Measurements from ENCODE around the gene AEN. TPM values are rescaled to one million over a fixed set of nuclear protein-coding genes. Genes with fewer than 3 reads are reported as not detected.

AEN gene
- total and polyA plus RNA-seq, 8 donors: 8.9 to 26.8 (median 15.1) TPM

GRCh38 chr15:88621789-88622604, 857 bp downstream of the AEN start:
- 6 to 7% methylated on average over 17 of the region's 17 CpGs for WGBS, 2 donors
- Histone ChIP-seq H3K9me3 (no peaks in the 10 kb centered on the region), H3K36me3 (peaks cover 0 to 11% (median 11%) of the 10 kb centered on the region in 3 donors), H3K27me3 (no peaks in the 10 kb centered on the region), H3K4me3 (peak overlapping the region; percentile 86 to 98 (median 93)), H3K4me1 (peaks cover 24 to 30% (median 27%) of the 10 kb centered on the region in 3 donors), H3K27ac (peak overlapping the region; percentile 43 to 97 (median 76))
- FAIRE-seq: no peak
- peak; percentile 15 to 44 (median 32) for ATAC-seq
- no peak for TF ChIP-seq CTCF (IDR thresholded peaks at IDR 0.05)
- intact Hi-C loops (cut with DNase I): no loop called here
- peak in 1 of 6 donors; percentile 31 for DNase-seq

- DNase-seq (no peak), FAIRE-seq (no peak), ATAC-seq (no peak)
- TF ChIP-seq CTCF (IDR thresholded peaks at IDR 0.05): no peak
- Histone ChIP-seq H3K4me3 (peak overlapping the region in 3 of 4 donors; percentile 91 to 98 (median 95)), H3K4me1 (peaks cover 27 to 30% (median 27%) of the 10 kb centered on the region in 3 donors), H3K9me3 (no peaks in the 10 kb centered on the region), H3K27ac (no peak overlapping the region), H3K36me3 (peaks cover 0 to 17% (median 12%) of the 10 kb centered on the region in 3 donors), H3K27me3 (no peaks in the 10 kb centered on the region)
- WGBS, 2 donors: 23 to 42% methylated on average over 5 of the region's 5 CpGs
- intact Hi-C loops (cut with DNase I): no loop called here
Observed at GRCh38 chr15:88622605-88622975, 1.4 kb downstream of the AEN start.

GRCh38 chr15:88623061-88623460, 1.9 kb downstream of the AEN start:
- Histone ChIP-seq H3K4me3 (peak overlapping the region in 2 of 4 donors; percentile 95 to 98), H3K4me1 (peaks cover 27 to 30% (median 29%) of the 10 kb centered on the region in 3 donors)

GRCh38 chr15:88623632-88624031, 2.5 kb downstream of the AEN start:
- intact Hi-C loops (cut with DNase I): no loop called here
- no peaks in the 10 kb centered on the region for H3K9me3 ChIP-seq

More at GRCh38 chr15:88623061-88623460, 1.9 kb downstream of the AEN start:
- TF ChIP-seq CTCF (IDR thresholded peaks at IDR 0.05): no peak
- Histone ChIP-seq H3K9me3 (no peaks in the 10 kb centered on the region), H3K36me3 (peaks cover 0 to 22% (median 14%) of the 10 kb centered on the region in 3 donors), H3K27me3 (no peaks in the 10 kb centered on the region), H3K27ac (no peak overlapping the region)
- DNase-seq: no peak
- intact Hi-C loops (cut with DNase I): no loop called here
- no peak for FAIRE-seq
- WGBS, 2 donors: 64 to 84% methylated on average over 2 of the region's 2 CpGs
- ATAC-seq: no peak

More at GRCh38 chr15:88623632-88624031, 2.5 kb downstream of the AEN start:
- TF ChIP-seq CTCF (IDR thresholded peaks at IDR 0.05): no peak
- peaks cover 27 to 30% (median 29%) of the 10 kb centered on the region in 3 donors for H3K4me1 ChIP-seq
- no peak overlapping the region for H3K27ac ChIP-seq
- ATAC-seq (no peak), FAIRE-seq (no peak), DNase-seq (no peak)
- H3K4me3 ChIP-seq: no peak overlapping the region
- WGBS, 2 donors: 90 to 91% methylated on average over 3 of the region's 3 CpGs
- H3K36me3 ChIP-seq: peaks cover 0 to 26% (median 17%) of the 10 kb centered on the region in 3 donors
- no peaks in the 10 kb centered on the region for H3K27me3 ChIP-seq

Measured in pancreas (tissue), 10 donors.